ENCODE data around the gene TMEM176B.

The TMEM176B gene

DNA sequence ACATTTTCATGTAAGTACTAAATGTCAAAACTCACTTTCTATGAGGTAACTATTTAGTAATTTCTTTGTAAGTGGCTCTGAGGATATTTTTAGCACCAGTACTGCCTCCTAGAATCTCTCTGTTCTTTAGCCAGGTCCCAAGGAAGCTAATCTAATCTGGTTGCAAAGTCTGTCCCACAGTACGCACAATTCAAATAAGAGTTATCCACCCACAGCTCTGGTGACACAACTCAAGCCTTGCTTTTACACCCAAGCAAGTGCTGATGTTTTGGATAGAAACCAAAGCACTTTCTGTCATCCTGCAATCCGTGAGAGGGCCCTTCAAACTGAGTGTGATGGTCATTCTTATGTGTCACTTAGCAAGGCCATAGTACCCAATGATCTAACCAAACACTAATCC lies 48.5 kb downstream of the TMEM176B start:
- no peak for DNase-seq (ENCODE audit: low read depth)

DNA sequence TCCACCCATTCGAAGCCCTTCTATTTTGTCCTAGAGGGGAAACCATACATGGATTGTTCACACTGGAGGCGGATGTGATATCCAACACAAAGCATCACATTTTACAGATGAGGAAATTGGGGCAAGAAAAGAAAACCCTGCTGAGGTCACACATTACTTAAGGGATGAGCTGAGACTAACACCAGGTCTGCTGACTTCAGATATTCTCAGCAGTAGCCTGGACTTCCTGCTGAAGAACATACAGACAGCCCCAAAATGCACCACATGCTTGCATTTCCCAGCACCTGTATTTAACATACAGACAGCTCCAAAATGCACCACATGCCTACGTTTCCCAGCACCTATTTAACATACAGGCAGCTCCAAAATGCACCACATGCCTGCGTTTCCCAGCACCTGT lies 51.8 kb downstream of the TMEM176B start:
- no peak for DNase-seq (ENCODE audit: low read depth)

DNA sequence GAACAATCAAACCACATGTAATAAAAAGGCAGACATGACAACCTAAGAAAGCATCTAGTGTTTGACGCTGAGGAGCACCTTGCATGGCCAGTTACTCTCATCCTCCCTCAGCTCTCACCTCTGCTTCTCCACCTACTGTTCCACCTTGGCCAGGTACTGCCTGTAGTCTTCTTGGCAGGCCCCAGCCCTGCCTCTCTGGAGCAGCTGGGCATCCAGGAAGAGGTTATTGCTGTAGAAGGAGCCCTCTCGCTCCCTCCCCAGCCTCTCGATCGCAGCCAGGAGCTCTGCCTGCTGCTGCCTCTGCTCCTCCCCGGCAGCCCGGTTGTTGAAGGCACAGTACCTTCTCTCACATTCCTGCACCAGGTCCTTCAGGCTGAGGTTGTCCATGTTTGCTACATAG lies 53.2 kb downstream of the TMEM176B start:
- DNase-seq (ENCODE audit: low read depth), result no peak

DNA sequence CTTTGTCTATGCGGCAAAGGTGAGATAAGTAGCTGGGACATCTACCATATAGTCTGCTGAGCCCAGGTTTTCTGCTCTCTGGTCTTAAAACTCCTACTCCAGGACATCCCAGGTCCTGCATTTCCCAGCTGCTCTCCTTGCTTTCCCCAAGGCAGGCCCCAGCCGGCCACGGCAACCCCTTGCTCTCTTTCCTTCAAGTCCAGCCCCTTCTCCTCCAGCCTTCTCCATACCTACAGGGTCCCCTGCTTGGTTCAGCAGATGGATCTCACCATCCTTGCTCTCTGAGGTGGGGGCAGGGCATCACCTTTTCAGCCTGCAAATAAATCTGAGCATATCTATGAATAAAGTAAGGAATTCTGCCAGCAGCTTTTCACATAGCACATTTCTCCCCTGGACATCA lies 54.3 kb downstream of the TMEM176B start:
- no peak for DNase-seq (ENCODE audit: low read depth)

DNA sequence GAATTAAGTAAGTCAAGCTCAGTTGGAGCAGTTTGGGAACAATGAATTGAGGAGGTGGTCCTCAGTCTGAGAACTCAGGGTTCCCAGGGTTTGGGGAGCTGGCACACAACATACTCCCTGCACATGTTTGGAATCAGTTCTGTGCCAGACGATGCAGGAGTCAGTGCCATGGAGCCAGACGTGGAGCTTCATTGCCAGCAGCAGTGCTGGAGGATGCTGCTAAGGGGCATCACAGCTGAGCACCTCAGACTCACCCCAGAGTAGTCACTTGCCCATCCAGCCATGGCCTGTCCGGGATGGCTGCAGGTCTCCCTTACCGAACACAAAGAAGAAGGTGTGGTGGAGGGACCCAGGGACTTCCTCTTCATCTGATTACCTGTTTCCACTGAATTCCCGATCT lies 55.1 kb downstream of the TMEM176B start:
- no peak for DNase-seq (ENCODE audit: low read depth)

DNA sequence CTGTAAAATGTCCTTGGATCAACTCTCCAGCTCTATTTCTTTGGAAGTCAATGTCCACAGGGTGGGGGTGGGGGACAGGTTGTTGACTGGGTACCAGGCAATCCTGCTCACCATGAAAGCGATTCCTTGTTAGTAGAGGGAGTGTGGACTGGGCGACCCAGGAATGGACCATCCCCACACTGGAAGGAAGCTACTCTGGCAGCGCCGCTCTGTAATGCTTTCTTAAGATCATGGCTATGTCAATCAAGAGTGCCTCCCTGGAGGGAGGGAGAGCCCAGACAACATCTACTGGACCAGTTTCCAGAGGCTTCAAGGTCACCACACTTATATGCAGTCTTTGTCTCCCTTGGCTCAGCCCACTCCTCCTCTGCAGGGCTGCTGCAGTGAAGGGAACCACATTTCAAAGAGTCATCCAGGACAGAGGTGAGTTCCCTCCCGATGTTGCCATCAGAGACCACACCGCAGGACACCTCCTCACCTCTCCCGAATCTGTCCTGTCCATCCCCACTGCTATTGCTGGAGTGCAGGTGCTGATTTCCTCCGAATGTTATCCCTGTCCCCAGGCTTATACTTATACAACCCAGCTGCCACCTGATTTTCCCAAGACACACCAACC lies 56.0 kb downstream of the TMEM176B start:
- DNase-seq (ENCODE audit: low read depth), result no peak

DNA sequence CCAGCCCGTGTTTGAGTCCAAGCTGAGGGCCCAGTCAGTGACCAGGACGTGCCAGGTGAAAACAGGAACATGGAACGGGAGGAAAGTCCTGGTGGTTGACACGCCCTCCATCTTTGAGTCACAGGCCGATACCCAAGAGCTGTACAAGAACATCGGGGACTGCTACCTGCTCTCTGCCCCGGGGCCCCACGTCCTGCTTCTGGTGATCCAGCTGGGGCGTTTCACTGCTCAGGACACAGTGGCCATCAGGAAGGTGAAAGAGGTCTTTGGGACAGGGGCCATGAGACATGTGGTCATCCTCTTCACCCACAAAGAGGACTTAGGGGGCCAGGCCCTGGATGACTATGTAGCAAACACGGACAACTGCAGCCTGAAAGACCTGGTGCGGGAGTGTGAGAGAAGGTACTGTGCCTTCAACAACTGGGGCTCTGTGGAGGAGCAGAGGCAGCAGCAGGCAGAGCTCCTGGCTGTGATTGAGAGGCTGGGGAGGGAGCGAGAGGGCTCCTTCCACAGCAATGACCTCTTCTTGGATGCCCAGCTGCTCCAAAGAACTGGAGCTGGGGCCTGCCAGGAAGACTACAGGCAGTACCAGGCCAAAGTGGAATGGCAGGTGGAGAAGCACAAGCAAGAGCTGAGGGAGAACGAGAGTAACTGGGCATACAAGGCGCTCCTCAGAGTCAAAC lies 57.7 kb downstream of the TMEM176B start:
- DNase-seq (ENCODE audit: low read depth), result no peak
